NCI-H510A treated with DMSO at 0.1 percent for 48 hours (cell line): ENCODE measurements around the gene CD81.

Experiments
- DNase-seq: peaks from one replicate; lab custom pipeline; 2025; lab: John Stamatoyannopoulos, UW

The CD81 gene

DNA sequence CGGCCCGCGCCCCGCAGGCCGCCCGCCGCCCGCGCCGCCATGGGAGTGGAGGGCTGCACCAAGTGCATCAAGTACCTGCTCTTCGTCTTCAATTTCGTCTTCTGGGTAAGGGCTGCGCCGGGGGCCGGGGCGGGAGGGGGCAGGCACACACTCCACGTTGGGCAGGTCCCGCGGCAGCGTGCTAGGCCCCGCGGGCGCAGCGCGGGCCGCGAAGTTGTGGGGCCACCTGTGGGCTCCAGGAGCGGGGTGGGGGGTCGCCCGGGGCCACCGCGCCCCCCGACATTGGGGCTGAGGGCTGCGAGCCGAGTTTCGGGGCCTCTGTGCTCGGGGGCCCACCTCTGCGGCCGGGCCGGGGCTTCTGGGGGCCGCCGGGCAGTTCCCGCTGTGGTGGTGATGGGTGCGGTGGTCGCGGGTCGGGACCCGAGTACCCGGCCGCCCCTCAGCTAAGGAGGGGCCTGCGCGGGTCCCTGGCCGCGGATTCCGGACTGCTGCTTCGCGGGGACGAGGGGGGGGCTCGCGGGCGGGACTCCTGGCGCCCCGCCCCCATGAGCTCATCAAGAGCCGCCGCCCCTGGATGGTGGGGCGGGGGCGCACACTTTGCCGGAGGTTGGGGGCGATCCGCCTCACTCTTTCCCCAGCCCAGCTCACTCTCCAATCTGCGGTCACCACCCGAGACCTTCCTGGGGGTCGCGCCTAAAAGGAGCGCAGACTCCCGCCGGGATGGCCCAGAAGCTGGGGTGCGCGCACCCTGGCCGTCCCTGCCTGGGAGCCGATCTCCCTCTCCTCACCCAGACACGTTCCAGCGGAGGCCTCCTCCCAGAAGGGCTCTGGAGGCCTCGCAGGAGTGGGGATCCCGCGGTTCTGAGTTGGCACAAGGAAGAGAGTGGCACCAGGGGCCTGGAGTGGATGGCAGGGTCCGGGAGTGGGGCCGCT is 667 bp downstream of the CD81 start:
- DNase-seq = no peak

GRCh38 chr11:2378527-2379210 is 1.6 kb downstream of the CD81 start:
- no peak for DNase-seq

GRCh38 chr11:2379466-2380174 is 2.5 kb downstream of the CD81 start:
- no peak for DNase-seq

DNA sequence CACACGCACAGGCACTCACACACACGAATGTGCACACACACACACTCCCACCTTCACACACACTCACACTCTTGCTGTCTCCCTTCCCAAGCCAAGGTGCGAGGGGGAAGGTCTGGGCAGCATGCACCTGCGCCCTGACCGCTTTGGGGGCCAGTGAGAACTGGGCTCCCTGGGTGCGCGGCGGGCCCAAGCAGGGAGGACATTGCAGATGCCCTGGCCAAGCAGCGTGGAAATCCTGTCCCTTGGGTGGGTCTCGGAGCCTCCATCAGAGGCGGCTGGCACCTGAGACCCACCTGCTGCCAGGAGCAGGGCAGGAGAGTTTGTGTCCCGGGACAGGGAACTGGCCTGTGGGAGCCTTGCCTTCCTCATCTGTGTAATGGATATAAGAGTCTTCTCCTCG is 3.3 kb downstream of the CD81 start:
- DNase-seq = no peak

- no peak for DNase-seq
These were observed 3.8 kb downstream of the CD81 start for GRCh38 chr11:2380807-2381350.

DNA sequence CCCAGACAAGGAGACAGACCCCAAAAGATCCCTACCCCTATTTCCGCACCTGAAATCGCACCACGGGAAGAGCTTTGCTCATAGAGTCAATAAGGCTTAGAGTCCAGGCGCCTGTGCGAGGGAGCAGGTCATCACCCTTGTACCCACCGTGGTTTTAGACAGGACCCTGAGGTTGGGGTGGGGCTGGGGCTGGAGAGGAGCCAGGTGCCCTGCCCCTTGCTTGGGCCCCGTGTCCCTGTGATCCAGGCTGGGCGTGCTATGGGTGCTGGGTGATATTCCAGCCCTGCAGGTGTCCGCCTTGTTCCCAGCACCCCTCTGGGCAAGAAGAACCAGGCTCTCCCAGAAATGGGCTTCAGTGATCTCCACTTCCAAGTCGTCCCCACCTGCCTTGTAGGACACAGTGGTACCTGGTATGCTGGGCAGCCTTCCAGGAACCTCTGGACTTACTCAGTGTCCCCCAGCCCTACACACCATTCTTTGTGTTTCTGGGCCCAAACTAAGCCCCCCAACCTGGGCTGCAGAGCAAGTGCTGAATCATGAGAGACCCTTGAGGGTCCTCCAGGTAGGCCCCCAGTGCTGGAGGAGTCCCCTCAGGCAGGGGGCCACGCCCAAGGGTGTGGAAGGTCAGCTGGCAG is 4.5 kb downstream of the CD81 start:
- DNase-seq = no peak

GRCh38 chr11:2382129-2382517 is 5.0 kb downstream of the CD81 start:
- no peak for DNase-seq

GRCh38 chr11:2382936-2383851 is 6.1 kb downstream of the CD81 start:
- DNase-seq = no peak

- DNase-seq = no peak
These were observed 7.0 kb downstream of the CD81 start for GRCh38 chr11:2383852-2384804.

DNA sequence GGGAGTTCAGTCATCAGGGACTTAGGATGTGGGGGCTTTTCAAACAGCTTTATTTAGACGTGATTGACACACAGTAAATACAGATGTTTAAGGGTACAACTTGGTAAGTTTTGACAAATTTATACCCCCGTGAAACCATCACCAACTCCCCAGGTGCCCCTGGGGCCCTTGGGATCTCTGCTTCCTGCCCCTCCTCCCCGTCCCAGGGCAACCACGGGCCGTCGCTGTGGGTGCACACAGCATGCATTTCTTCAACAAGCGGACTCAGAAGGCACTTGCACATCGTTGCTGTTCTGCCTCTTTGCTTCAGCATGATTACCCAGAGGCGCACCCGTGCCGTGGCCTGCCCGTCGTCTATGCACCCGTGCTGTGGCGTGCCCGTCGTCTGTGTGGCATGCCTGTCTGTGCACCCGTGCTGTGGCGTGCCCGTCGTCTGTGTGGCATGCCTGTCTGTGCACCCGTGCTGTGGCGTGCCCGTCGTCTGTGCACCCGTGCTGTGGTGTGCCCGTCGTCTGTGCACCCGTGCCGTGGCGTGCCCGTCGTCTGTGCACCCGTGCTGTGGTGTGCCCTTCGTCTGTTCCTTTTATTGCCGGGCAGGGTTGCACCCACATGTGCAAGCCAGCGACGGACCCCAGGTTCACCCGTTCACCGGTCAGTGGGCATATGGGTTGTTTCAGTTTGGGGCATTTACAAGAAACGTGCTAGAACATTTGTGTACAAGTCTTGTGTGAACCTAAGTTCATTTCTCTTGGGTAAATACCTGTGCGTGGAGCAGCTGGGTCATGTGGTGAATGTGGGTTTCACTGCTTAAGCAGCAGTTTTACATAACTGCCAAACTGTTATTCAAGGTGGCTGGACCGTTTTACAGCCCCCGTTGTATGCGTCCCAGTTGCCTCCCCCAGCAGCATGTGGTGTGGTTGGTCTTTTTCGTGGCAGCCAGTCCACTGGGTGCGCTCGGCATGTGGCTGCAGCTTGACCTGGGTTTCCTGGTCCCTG is 8.3 kb downstream of the CD81 start:
- no peak for DNase-seq

DNA sequence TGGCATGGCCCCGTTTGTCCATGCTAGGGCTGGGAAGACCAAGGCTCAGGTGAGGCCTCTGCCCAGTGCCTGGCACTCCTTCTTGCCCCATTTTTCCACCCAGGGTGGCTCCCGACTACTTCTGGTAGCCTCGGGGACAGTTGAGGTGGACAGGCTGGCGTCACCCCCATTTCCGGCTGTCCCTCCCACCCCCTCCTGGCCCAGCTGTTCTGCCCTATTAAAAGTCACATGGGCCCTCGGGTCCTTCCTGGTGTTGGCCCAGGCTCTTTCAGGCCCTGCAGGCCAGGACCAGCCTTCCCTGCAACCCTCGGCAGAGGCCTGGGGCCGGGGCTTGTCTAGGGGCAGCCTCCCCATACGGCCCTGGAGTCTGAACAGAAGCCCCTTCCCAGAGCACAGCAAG is 9.5 kb downstream of the CD81 start:
- no peak for DNase-seq

DNA sequence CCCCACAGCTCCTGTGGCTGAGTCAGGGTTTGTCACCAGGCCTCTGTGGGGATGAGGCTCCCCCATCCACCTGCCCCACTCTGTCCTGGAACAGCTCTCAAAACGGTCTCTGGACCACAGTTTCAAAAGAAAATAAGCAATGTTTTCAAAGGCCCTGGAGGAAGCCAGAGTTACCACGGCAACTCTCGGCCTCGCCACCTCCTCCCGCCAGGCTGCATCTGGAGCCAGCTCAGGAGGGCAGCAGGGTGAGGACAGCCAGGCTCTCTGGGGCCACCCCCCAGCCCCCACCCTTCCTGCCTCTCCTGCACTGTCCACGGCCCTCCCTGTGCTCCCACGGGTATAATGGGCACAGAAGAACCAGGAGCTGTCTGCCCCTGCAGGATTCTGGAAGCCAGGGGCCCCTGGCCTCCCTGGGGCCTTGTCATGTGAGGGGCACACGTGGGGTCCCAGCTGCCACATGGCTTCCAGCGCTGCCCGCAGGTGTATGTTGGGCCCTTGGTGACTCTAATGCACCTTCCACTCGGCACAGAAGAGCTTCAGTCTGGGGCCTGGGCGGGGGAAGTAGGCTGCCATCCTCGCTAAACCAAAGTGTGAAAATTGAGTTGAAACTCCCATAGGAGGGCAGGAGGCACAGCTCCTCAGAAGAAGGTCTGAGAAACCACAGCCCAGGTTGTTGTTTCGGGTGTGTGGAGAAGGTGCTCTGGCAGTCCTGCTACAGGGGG is 10.3 kb downstream of the CD81 start:
- DNase-seq = no peak

DNA sequence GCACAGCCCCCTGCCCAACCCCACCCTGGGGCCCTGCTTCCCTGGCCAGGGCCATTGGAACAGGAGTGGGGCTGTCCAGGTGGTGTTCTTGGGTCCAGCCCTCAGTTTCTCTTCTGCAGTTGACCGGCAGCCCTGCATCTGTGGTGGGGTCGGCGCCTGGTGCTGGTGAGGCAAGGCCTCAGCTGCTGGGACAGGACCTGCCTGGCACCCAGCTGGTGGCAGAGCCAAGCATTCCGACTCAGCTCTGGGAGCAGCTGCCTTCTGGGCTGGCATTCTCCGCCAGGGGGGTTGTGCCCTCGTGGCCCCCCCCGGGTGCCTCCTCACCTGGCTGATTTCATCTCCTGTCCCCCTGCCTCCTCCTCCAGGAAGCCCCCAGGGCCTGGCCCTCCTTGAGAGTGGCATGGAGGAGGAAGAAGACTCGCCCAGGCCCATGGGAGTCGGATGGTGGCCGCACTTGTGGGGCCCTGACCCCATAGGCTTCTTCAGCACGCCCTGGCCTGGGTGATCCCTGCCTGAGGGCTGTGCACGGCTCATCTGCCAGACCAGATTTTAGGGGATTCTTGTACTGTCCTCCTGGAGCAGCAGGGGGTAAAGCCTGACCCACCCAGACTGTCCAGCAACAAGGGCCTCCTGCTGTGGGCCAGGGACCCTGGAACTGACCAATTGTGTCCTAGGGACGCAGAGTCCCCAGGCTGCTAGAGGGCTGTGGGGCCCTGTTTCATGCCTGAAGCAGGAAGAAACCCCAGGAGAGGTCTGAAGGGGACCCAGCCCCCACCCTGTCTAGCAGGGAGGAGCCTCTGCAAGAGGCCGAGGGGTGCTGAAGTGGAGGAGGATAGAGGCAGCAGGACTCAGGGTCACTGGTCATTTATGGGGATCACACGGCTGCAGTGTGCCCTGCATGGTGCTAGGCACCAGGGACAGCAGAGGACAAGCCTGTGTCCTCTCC is 11.6 kb downstream of the CD81 start:
- DNase-seq = no peak

- DNase-seq = no peak
These were observed 12.4 kb downstream of the CD81 start for GRCh38 chr11:2389377-2390026.

DNA sequence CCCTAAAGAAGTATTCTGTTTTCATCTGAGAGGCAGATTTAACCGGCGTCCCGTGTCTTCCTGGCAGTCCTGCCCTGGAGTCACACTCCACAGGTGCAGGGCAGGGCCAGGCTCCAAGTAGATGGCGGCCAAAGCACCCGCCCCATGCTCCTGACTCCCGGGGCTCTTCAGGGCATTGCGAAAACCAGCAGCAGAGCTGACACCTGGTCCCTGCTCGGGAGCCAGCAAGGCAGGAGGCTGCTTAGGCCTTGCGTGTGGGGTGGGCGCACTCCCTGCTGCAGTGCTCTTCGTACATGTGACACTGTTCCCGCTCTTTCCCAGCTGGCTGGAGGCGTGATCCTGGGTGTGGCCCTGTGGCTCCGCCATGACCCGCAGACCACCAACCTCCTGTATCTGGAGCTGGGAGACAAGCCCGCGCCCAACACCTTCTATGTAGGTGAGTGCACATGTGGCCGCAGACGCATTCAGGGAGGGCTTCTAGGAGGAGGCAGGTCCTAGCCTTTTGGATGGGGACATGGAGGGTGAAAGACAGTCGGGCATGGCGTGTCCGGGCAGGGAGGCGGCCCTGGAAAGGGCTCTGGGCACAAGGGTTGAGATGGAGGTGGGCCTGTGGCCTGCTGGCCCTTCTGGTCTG is 13.1 kb downstream of the CD81 start:
- DNase-seq = no peak

- DNase-seq = no peak
These were observed 13.6 kb downstream of the CD81 start for GRCh38 chr11:2390725-2391151.
